Lower leg skin (tissue), 3 donors: ENCODE results near the gene HIGD1B.
"Not testable (repeated sequence)": the region's sequence is repeated elsewhere in the genome, so short reads cannot be mapped to it uniquely, and the experiment has no call there.

ENCODE experiments used
- CTCF ChIP-seq, 3 donors: fragments of 450-650 bp; IDR thresholded peaks; one replicate each; pipeline ENCODE4 v1.5.1; 2016; ENCODE audit warnings: antibody characterized with exemption in 3 of 3, mild to moderate bottlenecking in 3 of 3, moderate library complexity in 2 of 3
- POLR2A ChIP-seq, 2 donors: fragments of 450-650 bp; IDR thresholded peaks; one replicate each; pipeline ENCODE4 v1.6.1; 2016 to 2017; ENCODE audit warnings: antibody characterized with exemption in 2 of 2, mild to moderate bottlenecking in 1 of 2, moderate library complexity in 1 of 2

DNA sequence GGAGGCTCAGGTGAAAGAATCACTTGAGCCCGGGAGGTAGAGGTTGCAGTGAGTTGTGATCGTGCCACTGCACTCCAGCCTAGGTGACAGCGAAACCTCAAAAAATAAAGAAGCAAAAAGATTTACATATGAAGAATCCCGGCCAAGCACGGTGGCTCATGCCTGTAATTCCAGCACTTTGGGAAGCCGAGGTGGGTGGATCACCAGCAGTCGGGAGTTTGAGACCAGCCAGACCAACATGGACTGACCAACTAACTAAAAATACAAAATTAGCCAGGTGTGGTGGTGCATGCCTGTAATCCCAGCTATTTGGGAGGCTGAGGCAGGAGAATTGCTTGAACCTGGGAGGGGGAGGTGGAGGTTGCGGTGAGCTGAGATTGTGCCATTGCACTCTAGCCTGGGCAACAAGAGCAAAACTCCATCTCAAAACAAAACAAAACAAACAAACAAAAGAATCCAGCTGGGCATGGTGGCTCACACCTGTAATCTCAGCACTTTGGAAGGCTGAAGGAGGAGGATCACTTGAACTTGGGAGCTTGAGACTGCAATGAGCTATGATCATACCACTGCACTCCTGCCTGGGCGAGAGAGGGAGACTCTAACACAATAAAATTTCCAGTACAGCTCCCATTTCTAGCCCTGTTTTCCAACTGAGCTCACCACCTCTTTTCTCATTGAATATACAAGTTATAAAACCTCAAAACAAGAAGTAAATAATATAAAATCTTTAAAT, 38.9 kb upstream of the HIGD1B start:
- not testable (repeated sequence) for TF ChIP-seq CTCF, POLR2A (IDR thresholded peaks at IDR 0.05)
